GM21423 (cell line): ENCODE data around the gene KCNK10.

Experiments
- ATAC-seq: cut with Tn5 transposase; IDR thresholded peaks from one replicate; pipeline ENCODE4 v1.9.1; 2021; ENCODE audit warnings: mild to moderate bottlenecking, moderate library complexity; ENCODE audit not compliant: unreplicated experiment

KCNK10 gene

GRCh38 chr14:88191605-88192004, 131.5 kb downstream of the KCNK10 start:
- no peak for ATAC-seq

- ATAC-seq = peak; percentile 83
Observed at GRCh38 chr14:88189417-88190191, 133.5 kb downstream of the KCNK10 start.

- ATAC-seq = peak; percentile 23
Observed at GRCh38 chr14:88188745-88189416, 134.2 kb downstream of the KCNK10 start.

DNA sequence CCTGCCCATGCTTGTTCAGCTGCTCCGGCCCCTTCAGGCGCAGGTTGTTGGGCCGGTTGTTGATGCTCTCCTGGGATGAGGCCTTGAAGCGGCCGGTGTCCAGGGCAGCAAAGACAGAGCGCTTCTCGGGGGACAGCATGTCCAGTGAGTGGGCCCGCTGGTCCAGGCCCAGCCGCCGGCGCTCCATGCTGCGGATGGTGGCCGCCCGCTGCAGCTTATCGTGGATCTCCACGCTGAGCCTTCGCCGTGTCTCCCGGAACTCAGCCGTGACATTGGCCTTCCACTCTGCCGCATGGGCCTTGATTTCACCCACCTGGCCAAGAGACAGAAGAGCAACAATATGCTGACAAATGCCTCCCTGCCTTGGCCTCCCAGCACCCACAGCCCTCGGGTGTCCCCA, 137.2 kb downstream of the KCNK10 start:
- no peak for ATAC-seq

- ATAC-seq = no peak
Observed at GRCh38 chr14:88184956-88185355, 138.1 kb downstream of the KCNK10 start.

GRCh38 chr14:88181072-88181471, 142.0 kb downstream of the KCNK10 start:
- ATAC-seq = no peak

DNA sequence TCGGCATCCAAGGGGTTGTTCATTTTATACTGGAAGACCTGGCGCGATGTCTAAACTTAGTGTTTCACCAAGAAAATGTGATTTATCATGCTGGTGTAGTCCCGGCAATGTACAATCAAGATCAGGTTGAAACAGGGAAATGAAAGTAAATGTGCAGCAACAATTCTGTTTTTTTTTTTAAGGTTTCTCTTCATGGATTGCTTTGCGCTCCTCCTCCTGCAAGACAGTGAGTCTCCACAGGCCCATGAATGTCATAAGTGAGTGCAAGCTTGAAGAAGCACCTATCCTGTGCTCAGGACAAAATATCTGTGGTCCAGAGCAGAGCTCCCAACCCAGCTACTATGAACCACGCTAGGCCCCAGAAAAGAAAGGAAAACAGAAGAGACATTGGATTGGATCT, 143.4 kb downstream of the KCNK10 start:
- no peak for ATAC-seq

GRCh38 chr14:88170333-88170732, 152.7 kb downstream of the KCNK10 start:
- ATAC-seq = no peak

DNA sequence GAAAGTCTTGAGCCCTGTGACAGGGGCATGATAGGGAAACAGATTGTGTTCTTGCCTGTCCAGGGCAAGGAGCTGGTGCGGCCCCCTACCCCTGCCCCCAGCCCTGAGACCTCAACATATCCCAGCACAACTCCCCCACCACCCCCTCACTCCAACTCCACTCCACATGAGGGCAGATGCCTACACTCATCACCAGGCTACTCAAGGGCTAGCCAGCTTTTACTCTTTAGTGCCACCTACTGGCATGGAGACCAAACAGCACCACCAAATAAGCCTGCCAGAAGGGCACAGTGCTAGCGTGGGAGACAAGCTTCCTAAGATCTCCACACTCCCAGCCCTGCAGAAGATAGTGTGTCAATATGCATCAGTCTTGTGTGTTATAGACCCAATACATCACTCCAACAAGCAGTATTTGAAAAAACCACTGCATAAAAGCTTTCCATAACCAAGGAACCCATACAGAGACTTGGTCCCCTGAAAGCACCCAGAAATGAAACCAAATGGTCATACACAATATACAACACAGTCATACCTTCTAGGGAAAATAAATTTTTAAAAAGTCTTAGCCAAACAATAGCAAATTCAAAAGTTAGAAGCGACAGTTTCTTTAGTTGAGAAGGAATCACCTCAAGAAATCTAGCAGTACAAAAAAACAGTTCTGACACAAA, 154.4 kb downstream of the KCNK10 start:
- no peak for ATAC-seq

- no peak for ATAC-seq
Observed at GRCh38 chr14:88168025-88168424, 155.0 kb downstream of the KCNK10 start.

DNA sequence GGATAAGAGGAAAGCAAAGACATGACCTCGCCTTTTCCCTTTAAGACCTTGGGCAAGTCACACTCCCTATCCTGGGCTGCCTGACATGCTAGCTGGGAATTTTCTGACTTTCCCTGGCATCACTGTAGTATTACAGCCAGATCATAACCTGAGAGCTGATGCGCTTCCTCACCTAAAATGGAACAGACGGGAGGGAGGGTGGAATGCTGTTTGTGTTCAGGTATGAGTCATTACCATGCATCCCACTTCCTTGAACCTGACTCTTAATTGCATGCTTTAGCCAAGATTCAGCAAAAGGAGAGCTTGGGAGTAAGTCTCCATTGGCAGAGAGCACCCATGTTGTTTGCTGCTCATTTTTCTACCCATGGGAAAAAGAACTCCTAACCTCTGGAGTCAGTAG, 156.5 kb downstream of the KCNK10 start:
- ATAC-seq = no peak

DNA sequence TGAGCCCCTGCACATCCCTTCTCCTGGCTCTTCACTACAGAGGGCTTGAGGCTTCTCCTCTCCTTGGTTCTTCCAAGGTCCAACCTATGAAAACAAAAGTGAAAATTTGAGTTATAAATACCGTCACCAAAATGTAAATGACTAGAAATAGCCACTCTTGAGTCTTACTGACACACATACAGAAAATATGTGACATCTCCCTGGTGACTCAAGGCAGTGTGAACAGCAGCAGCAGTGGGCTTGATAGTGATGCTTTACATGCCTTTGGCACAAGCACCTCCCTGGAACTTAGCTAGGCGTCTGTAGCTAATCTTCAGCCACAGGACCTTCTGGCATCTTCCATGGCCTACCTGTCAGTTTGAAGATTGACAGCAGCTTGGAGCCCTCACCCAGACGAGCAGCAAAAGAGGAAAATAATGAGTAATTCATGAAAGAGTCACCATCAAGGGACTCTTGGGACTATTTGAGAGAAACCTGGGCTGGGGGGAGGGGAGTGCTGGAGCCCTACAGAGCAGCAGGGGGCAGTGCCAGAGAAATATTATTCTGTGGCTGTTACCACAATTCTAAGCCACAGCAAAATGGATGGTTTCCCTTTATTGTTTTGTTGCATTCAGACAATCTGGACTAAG, 158.0 kb downstream of the KCNK10 start:
- ATAC-seq = no peak

DNA sequence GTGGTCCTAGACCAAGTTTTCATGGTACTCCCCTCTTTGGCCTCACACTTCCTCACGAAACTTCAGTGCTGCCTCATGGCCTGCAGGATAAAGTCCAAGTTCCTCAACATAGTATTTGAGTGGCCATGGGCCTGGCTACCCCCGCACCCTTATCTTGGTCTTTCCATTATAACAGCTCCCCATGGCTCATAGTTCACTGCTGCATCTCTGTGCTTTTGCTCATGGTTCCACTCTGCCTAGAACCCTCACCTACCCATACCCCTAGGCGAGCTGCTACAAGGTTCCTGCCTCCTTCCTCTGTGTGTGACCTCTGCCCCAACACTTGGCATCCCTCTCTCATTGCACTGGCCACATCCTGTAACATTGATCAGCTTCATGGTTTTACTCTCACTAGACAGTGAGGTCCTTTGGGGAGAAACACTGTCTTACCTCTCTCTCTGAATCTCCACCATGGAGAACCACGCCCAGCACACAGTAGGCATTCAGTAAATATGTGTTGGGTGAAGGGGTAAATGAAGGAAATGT, 159.3 kb downstream of the KCNK10 start:
- no peak for ATAC-seq

DNA sequence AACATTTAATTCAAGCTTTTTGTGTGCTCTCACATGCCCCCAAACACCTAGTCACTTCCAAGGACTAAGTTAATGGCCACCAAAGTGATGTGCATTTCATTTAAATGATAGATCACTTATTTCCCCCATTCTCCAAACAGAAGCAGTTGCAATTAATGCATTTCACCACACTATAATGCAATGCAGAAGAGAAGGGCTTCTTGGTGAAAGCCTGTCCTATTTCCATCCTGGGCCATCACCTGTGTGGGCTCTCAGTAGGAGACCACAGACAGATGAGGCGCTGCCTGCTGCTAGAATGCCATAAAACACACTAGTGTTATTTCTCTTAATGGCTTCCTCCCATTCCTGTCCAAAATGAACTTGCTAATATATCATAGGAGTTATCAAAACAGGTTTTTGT, 166.9 kb downstream of the KCNK10 start:
- no peak for ATAC-seq

- ATAC-seq = no peak
Observed at GRCh38 chr14:88154926-88155325, 168.1 kb downstream of the KCNK10 start.

- ATAC-seq = no peak
Observed at GRCh38 chr14:88154321-88154720, 168.7 kb downstream of the KCNK10 start.

DNA sequence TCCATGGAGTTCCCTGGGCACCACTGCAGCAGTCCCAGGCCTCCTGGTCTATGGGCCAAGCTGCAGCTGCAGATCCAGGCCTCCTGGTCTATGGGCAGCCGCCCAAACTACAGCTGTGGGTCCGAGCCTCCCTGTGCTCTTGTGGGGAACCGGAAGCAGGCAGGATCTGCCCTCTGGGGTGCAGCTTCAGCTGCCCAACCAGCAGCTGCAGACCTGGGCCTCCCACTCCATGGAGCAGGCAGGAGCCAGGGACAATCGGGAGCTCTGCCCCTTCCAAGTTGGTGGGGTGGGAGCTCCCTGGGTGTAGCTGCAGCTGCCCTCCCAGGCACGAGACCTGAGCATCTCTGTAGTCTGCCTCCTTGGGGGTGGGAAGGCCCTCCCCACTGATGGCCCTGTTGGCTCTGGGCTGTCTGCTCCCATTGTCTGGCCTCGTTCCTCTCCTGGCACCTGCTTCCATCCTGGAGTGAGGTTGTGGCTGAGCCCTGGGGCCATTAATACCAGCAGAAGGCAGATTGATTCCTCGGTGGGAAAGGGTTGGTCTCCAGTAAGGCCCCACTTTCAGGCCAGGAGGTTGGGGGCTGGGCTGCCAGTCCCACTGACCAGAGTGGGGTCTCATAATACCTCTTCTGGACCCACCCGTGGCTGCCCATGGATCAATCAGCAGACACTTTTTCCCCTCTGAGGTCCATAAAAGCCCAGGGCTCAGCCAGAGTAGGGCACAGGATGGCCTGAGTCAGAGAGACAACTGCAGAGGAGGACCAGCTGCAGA, 176.0 kb downstream of the KCNK10 start:
- ATAC-seq = no peak

DNA sequence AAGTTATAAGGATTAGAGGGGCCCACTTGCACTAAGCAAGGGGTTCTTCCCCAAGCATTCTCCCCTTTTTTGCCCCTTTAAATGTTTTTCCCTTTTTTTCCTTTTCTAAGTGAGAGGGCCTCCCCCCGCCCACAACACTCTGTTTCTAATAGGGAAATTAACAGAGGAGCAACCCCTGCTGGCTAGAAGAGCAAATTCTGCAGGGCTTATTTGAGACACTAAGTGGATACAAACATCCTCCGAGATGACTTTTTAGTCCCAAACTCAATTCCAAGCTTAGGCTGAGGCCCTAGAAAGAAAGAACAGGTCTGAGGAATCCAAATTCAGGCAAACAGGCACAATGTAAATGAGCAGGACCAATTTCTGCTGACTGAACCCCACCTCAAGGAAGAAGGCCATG, 179.3 kb downstream of the KCNK10 start:
- ATAC-seq = no peak

DNA sequence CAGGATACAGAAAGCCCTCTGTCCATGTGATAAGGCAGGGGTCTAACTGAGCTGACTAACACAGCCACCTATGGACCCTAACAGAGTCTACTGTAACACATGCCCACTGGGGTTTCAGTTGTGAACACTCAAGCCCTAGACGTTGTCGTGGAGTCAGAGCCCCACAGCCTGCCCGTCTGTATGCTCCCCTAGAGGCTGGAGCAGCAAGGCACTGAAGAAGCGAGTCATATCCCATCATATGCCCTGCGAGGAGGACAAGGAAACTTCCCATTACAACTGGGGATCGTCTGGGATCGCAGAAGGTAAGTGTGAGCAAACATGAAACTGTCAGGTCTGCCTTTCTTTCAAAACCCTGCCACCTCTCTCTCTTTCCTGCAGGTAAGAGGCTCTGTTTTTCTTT, 180.1 kb downstream of the KCNK10 start:
- no peak for ATAC-seq

DNA sequence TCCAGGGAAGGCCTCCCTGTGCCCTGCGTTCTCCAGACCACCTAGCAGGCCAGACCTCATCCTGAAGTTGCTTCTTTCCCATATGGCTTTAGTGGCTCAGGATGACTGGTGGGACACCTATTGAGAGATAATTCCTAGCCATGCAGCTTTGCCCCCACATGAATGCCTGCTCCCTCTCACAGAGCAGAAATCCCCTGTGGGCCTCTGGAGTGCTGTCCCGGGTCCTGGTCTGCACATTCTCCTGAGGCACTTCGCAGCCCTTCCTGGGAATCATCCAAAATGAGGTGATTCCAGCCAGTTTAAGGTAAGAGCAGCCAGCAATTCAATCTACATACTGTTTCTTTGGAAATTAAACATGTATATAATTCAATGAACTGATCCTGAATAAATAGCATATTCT, 182.2 kb downstream of the KCNK10 start:
- no peak for ATAC-seq

DNA sequence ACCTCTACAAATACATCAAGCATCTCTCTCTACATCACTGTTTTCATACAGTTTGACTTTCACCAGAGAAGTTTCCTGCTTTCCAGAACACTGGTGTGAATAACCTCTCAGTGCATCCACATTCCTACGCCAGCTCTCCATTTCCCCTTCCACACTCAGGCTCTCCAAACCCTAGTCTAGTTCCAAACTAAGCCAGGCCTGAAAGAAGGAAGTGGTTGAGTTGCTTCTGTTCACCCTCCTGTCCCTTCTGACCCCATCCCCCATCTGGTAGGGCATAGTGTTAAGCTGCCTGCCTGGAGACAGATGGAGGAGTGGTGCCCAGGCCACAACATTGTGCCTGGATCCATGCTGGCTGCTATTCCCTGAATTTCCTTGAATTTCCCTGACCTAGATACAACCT, 185.7 kb downstream of the KCNK10 start:
- no peak for ATAC-seq
